Uterus (tissue), 2 donors: Measurements from ENCODE around the gene MATK.
"Not testable (repeated sequence)": the region's sequence is repeated elsewhere in the genome, so short reads cannot be mapped to it uniquely, and the experiment has no call there.

Experiments
- POLR2A ChIP-seq, 2 donors: fragments of 450-650 bp; IDR thresholded peaks; one replicate each; pipeline ENCODE4 v1.6.1; 2016; ENCODE audit warnings: antibody characterized with exemption in 2 of 2, mild to moderate bottlenecking in 1 of 2, moderate library complexity in 1 of 2
- TF ChIP-seq, protein P1 (sequence below), 4 experiments: fragments of 200-600 bp in 2 of 4; fragments of 450-650 bp in 2 of 4; sonication (generic) in 2 of 4; IDR thresholded peaks; one replicate each; pipeline ENCODE4 v1.5.1; 2016 to 2019; ENCODE audit warnings: antibody characterized with exemption in 4 of 4, mild to moderate bottlenecking in 2 of 4, moderate library complexity in 1 of 4

GRCh38 chr19:3765757-3766156 lies 20.4 kb downstream of the MATK start:
- TF ChIP-seq, protein P1, sequence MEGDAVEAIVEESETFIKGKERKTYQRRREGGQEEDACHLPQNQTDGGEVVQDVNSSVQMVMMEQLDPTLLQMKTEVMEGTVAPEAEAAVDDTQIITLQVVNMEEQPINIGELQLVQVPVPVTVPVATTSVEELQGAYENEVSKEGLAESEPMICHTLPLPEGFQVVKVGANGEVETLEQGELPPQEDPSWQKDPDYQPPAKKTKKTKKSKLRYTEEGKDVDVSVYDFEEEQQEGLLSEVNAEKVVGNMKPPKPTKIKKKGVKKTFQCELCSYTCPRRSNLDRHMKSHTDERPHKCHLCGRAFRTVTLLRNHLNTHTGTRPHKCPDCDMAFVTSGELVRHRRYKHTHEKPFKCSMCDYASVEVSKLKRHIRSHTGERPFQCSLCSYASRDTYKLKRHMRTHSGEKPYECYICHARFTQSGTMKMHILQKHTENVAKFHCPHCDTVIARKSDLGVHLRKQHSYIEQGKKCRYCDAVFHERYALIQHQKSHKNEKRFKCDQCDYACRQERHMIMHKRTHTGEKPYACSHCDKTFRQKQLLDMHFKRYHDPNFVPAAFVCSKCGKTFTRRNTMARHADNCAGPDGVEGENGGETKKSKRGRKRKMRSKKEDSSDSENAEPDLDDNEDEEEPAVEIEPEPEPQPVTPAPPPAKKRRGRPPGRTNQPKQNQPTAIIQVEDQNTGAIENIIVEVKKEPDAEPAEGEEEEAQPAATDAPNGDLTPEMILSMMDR (IDR thresholded peaks at IDR 0.05) = not testable (repeated sequence)
- not testable (repeated sequence) for TF ChIP-seq POLR2A (IDR thresholded peaks at IDR 0.05)
